ENCODE data around the gene DNAJB1. TPM values are rescaled to one million over a fixed set of nuclear protein-coding genes. Genes with fewer than 3 reads are reported as not detected.

The DNAJB1 gene
- total RNA-seq, 1 donor from 2014 or later: 61.6 TPM

Small RNAs within 50 kb of the gene (microRNA-seq; reads per million reads assigned to microRNA genes)
- gene MIR639: not detected

Other genes with a start within 250 kb of the DNAJB1 start
- gene ADGRE5, start 137.0 kb downstream of the DNAJB1 start, total RNA-seq: 36.4 TPM
- gene DDX39A, start 99.1 kb downstream of the DNAJB1 start, total RNA-seq: 26.7 TPM
- 136 TPM for gene PKN1, start 85.1 kb downstream of the DNAJB1 start, total RNA-seq
- gene PTGER1, start 43.0 kb downstream of the DNAJB1 start, total RNA-seq: not detected
- gene GIPC1, start 22.3 kb downstream of the DNAJB1 start, total RNA-seq: 49.5 TPM
- 62.0 TPM for gene TECR, start 11.2 kb upstream of the DNAJB1 start, total RNA-seq
- gene NDUFB7, start 53.7 kb upstream of the DNAJB1 start, total RNA-seq: 382 TPM
- gene CLEC17A, start 64.7 kb upstream of the DNAJB1 start, total RNA-seq: not detected
- 0.46 TPM for gene ADGRE3, start 156.4 kb upstream of the DNAJB1 start, total RNA-seq
- 10.5 TPM for gene ZNF333, start 171.7 kb upstream of the DNAJB1 start, total RNA-seq

Measured in cardiac septum (tissue), 1 donor.